HepG2 (cell line): ENCODE results near the gene DOC2A. TPM values are rescaled to one million over a fixed set of nuclear protein-coding genes. Genes with fewer than 3 reads are reported as not detected.

Experiments
- ETV5 ChIP-seq: IDR thresholded peaks from 2 replicates; pipeline ENCODE4 v1.6.1; 2018; ENCODE audit warnings: missing biosample characterization, missing genetic modification reagents, inconsistent platforms, borderline replicate concordance
- HHEX ChIP-seq: IDR thresholded peaks from 2 replicates; pipeline ENCODE4 v1.6.1; 2016; ENCODE audit warnings: control low read depth
- NCOA5 ChIP-seq: sonication (generic); formaldehyde crosslinking; IDR thresholded peaks from 2 replicates; pipeline ENCODE4 v1.4.0; 2020; ENCODE audit warnings: missing genetic modification reagents
- NFE2 ChIP-seq: sonication (generic); formaldehyde crosslinking; IDR thresholded peaks from 2 replicates; pipeline ENCODE4 v1.4.0; 2020; ENCODE audit warnings: missing genetic modification reagents
- ZNF143 ChIP-seq: sonication (generic); formaldehyde crosslinking; IDR thresholded peaks from 2 replicates; pipeline ENCODE4 v1.4.0; 2020; ENCODE audit warnings: missing genetic modification reagents
- ZNF232 ChIP-seq: sonication (generic); formaldehyde crosslinking; IDR thresholded peaks from 2 replicates; pipeline ENCODE4 v1.4.0; 2020; ENCODE audit warnings: missing genetic modification reagents, borderline replicate concordance
- ZNF747 ChIP-seq: sonication (generic); formaldehyde crosslinking; IDR thresholded peaks from 2 replicates; pipeline ENCODE4 v1.8.1; 2023; ENCODE audit warnings: missing genetic modification reagents, mild to moderate bottlenecking, borderline replicate concordance
- ZSCAN12 ChIP-seq: sonication (generic); formaldehyde crosslinking; IDR thresholded peaks from 2 replicates; pipeline ENCODE4 v1.9.0; 2021; ENCODE audit warnings: mild to moderate bottlenecking, missing genetic modification reagents
- polyA plus RNA-seq, 8 experiments: library from polyadenylated mRNA; depleted of rRNA in 3 of 8; stranded (reverse) in 7 of 8; unstranded in 1 of 8; fragments of >200 nt; fragmentation: Illumina TruSeq in 4 of 8; extraction: Trizol in 4 of 8; gene quantifications; 2 replicates each; pipeline versions ENCODE4 v1.2.1 to v1.2.3, GENCODE V29; 2011 to 2016; ENCODE audit warnings: low read depth in 4 of 8, missing spikeins in 1 of 8, mixed read lengths in 1 of 8; ENCODE audit not compliant: insufficient read depth in 1 of 8
- total RNA-seq, 5 experiments: library from RNA; depleted of rRNA; stranded (reverse); fragments of >200 nt; fragmentation: Illumina TruSeq; extraction: Trizol; gene quantifications; 2 replicates each; pipeline ENCODE4 v1.2.3, GENCODE V29; 2016; ENCODE audit warnings: low read depth in 1 of 5
- TF ChIP-seq, protein P1 (sequence below): sonication (generic); formaldehyde crosslinking; IDR thresholded peaks from 2 replicates; pipeline ENCODE4 v1.4.0; 2020; ENCODE audit warnings: mild to moderate bottlenecking, low read depth, missing genetic modification reagents
- TF ChIP-seq, protein P2 (sequence below): IDR thresholded peaks from 2 replicates; pipeline ENCODE4 v1.6.1; 2016
- TF ChIP-seq, protein P3 (sequence below): IDR thresholded peaks from 2 replicates; pipeline ENCODE4 v1.6.1; 2016
- TF ChIP-seq, protein P4 (sequence below): sonication (generic); formaldehyde crosslinking; IDR thresholded peaks from 2 replicates; pipeline ENCODE4 v1.4.0; 2020; ENCODE audit warnings: missing genetic modification reagents, borderline replicate concordance
- TF ChIP-seq, protein P5 (sequence below): sonication (generic); formaldehyde crosslinking; IDR thresholded peaks from 2 replicates; pipeline ENCODE4 v1.4.0; 2020; ENCODE audit warnings: missing genetic modification reagents

Gene DOC2A
- total and polyA plus RNA-seq, 2 of the 13 experiments (the other 11 are each of a cell fraction or from before 2014, with no cell fraction given), result 0.15 to 0.55 TPM

DNA sequence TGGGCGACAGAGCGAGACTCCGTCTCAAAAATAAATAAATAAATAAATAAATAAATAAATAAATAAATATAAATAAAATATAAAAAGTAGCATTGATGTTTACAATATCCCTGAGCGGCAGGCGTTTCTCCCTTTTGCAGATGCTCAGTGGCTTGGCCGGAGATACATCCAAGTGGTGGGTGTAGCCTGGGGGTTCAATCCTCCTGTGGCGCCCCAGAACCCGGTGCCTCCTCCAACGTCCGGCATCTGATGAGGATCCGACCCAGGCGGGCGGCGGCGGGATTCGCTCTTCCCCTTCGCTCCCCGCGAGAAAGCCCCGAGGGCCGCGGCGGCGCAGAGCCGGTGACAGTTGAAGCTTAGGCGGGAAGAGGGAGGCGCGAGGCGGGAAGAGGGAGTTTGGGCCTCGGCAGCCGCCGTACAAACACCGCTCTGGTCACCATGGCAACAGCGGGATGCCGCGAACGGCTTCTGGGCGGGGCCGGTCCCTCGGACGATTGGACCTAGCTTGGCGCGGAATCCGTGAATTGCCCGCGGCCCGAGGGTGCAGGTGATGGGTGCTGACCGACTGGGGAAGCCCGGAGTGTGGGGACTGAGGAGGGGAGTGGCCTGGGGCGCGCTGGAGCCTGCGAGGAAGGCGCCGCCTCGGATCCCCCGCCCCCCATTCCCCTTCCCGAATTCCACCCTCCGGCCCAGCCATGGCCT, 42.0 kb upstream of the DOC2A start (continued):
- TF ChIP-seq, protein P1, sequence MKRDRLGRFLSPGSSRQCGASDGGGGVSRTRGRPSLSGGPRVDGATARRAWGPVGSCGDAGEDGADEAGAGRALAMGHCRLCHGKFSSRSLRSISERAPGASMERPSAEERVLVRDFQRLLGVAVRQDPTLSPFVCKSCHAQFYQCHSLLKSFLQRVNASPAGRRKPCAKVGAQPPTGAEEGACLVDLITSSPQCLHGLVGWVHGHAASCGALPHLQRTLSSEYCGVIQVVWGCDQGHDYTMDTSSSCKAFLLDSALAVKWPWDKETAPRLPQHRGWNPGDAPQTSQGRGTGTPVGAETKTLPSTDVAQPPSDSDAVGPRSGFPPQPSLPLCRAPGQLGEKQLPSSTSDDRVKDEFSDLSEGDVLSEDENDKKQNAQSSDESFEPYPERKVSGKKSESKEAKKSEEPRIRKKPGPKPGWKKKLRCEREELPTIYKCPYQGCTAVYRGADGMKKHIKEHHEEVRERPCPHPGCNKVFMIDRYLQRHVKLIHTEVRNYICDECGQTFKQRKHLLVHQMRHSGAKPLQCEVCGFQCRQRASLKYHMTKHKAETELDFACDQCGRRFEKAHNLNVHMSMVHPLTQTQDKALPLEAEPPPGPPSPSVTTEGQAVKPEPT (CRISPR knock-in tag), result peak; percentile 96
- no peak for TF ChIP-seq NCOA5 (CRISPR knock-in tag)
- TF ChIP-seq, protein P2, sequence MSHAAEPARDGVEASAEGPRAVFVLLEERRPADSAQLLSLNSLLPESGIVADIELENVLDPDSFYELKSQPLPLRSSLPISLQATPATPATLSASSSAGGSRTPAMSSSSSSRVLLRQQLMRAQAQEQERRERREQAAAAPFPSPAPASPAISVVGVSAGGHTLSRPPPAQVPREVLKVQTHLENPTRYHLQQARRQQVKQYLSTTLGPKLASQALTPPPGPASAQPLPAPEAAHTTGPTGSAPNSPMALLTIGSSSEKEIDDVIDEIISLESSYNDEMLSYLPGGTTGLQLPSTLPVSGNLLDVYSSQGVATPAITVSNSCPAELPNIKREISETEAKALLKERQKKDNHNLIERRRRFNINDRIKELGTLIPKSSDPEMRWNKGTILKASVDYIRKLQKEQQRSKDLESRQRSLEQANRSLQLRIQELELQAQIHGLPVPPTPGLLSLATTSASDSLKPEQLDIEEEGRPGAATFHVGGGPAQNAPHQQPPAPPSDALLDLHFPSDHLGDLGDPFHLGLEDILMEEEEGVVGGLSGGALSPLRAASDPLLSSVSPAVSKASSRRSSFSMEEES (CRISPR knock-in tag), result peak; percentile 89
- TF ChIP-seq, protein P3, sequence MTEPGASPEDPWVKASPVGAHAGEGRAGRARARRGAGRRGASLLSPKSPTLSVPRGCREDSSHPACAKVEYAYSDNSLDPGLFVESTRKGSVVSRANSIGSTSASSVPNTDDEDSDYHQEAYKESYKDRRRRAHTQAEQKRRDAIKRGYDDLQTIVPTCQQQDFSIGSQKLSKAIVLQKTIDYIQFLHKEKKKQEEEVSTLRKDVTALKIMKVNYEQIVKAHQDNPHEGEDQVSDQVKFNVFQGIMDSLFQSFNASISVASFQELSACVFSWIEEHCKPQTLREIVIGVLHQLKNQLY (CRISPR knock-in tag), result peak; percentile 72
- 0 out of 2 replicates have a peak, but pooled peaks have one; percentile 18 for TF ChIP-seq NFE2 (CRISPR knock-in tag)
- peak; percentile 85; the same call in 1 of the 2 replicates for TF ChIP-seq ZSCAN12 (CRISPR knock-in tag)
- peak; percentile 88 for TF ChIP-seq ZNF232
- TF ChIP-seq, protein P4, sequence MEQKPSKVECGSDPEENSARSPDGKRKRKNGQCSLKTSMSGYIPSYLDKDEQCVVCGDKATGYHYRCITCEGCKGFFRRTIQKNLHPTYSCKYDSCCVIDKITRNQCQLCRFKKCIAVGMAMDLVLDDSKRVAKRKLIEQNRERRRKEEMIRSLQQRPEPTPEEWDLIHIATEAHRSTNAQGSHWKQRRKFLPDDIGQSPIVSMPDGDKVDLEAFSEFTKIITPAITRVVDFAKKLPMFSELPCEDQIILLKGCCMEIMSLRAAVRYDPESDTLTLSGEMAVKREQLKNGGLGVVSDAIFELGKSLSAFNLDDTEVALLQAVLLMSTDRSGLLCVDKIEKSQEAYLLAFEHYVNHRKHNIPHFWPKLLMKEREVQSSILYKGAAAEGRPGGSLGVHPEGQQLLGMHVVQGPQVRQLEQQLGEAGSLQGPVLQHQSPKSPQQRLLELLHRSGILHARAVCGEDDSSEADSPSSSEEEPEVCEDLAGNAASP, result peak; percentile 87
- peak; percentile 58; the same call in 1 of the 2 replicates for TF ChIP-seq ZNF143 (CRISPR knock-in tag)
- peak; percentile 99 for TF ChIP-seq ZNF747 (CRISPR knock-in tag)
- no peak for TF ChIP-seq HHEX (CRISPR knock-in tag)
- TF ChIP-seq ETV5, result peak; percentile 80
- TF ChIP-seq, protein P5, sequence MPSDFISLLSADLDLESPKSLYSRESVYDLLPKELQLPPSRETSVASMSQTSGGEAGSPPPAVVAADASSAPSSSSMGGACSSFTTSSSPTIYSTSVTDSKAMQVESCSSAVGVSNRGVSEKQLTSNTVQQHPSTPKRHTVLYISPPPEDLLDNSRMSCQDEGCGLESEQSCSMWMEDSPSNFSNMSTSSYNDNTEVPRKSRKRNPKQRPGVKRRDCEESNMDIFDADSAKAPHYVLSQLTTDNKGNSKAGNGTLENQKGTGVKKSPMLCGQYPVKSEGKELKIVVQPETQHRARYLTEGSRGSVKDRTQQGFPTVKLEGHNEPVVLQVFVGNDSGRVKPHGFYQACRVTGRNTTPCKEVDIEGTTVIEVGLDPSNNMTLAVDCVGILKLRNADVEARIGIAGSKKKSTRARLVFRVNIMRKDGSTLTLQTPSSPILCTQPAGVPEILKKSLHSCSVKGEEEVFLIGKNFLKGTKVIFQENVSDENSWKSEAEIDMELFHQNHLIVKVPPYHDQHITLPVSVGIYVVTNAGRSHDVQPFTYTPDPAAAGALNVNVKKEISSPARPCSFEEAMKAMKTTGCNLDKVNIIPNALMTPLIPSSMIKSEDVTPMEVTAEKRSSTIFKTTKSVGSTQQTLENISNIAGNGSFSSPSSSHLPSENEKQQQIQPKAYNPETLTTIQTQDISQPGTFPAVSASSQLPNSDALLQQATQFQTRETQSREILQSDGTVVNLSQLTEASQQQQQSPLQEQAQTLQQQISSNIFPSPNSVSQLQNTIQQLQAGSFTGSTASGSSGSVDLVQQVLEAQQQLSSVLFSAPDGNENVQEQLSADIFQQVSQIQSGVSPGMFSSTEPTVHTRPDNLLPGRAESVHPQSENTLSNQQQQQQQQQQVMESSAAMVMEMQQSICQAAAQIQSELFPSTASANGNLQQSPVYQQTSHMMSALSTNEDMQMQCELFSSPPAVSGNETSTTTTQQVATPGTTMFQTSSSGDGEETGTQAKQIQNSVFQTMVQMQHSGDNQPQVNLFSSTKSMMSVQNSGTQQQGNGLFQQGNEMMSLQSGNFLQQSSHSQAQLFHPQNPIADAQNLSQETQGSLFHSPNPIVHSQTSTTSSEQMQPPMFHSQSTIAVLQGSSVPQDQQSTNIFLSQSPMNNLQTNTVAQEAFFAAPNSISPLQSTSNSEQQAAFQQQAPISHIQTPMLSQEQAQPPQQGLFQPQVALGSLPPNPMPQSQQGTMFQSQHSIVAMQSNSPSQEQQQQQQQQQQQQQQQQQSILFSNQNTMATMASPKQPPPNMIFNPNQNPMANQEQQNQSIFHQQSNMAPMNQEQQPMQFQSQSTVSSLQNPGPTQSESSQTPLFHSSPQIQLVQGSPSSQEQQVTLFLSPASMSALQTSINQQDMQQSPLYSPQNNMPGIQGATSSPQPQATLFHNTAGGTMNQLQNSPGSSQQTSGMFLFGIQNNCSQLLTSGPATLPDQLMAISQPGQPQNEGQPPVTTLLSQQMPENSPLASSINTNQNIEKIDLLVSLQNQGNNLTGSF (CRISPR knock-in tag), result peak; percentile 96
